NCI-H526 (cell line): ENCODE measurements around the gene RASIP1.

Experiments used
- DNase-seq, 2 experiments: peaks; one replicate each; lab custom pipeline; 2025; lab: John Stamatoyannopoulos, UW

Gene RASIP1

GRCh38 chr19:48756212-48756611 lies 15.8 kb upstream of the RASIP1 start:
- no peak for DNase-seq

DNA sequence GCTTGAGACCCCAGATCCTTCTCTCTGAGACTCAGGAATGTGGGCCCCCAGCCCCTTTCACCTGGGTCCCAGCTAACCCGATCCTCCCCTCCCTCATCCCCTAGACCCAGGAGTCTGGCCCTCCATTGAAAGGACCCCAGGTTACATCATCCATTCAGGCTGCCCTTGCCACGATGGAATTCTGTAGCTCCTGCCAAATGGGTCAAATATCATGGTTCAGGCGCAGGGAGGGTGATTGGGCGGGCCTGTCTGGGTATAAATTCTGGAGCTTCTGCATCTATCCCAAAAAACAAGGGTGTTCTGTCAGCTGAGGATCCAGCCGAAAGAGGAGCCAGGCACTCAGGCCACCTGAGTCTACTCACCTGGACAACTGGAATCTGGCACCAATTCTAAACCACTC lies 15.4 kb upstream of the RASIP1 start:
- no peak for DNase-seq

DNA sequence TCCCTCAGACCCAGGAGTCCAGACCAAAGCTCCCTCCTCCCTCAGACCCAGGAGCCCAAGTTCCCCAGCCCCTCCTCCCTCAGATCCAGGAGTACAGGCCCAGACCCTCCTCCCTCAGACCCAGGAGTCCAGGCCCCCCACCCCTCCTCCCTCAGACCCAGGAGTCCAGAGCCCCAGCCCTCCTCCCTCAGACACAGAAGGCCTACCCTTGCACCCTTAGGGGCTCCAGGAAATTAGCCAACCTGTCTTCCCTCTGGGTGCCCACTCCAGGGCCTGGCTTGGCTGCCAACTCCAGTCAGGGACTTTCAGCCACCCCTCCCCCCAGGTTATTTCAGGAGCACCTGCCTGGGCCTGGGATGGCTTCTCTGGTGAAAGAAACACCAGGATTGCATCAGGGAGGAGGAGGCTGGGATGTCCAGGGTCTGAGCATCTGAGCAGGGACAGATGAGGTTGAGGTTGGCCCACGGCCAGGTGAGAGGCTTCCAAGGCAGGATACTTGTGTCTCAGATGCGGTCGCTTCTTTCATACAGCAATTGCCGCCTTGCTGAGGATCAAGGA lies 14.8 kb upstream of the RASIP1 start, which contains the start of gene FGF21:
Gene FGF21 (plus strand): TSS at position 441 of the 558 bp plus-strand sequence. CDS start 713 bp downstream, outside the sequence.
- DNase-seq = peak in 1 of 2 experiments; percentile 18

GRCh38 chr19:48752496-48753365 lies 12.3 kb upstream of the RASIP1 start, which contains the start of gene FUT1:
TSS of gene FUT1 (minus strand) at chr19:48752641. CDS start at chr19:48751281, 1,360 bp downstream.
- DNase-seq = peak; percentile 92 to 98

DNA sequence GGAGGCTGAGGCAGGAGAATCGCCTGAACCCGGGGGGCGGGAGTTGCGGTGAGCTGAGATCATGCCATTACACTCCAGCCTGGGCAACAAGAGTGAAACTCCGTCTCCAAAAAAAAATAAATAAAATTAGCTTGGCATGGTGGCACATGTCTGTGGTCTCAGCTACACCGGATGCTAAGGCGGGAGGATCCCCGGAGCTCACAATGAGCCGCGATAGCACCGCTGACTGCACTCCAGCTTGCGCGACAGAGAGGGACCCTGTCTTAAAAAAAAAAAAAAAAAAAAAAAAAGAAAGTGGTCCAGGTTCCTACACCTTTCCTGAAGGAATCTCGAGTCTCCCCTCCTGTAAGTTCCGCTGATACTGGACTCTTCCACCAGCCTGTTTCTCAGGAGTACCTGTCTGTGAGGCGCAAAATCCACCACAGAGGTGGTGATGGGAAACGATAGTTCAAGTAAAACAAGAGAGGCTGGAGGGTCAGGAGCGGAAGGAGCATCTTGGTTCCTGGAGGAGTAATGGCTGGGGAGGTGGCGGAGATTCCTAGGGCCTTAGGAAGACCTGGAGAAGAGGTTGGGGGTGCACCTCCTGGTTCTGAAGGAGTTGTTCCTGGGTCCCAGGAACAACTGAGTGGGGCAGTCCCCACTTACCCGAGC lies 11.6 kb upstream of the RASIP1 start:
- DNase-seq = peak in 1 of 2 experiments; percentile 38

DNA sequence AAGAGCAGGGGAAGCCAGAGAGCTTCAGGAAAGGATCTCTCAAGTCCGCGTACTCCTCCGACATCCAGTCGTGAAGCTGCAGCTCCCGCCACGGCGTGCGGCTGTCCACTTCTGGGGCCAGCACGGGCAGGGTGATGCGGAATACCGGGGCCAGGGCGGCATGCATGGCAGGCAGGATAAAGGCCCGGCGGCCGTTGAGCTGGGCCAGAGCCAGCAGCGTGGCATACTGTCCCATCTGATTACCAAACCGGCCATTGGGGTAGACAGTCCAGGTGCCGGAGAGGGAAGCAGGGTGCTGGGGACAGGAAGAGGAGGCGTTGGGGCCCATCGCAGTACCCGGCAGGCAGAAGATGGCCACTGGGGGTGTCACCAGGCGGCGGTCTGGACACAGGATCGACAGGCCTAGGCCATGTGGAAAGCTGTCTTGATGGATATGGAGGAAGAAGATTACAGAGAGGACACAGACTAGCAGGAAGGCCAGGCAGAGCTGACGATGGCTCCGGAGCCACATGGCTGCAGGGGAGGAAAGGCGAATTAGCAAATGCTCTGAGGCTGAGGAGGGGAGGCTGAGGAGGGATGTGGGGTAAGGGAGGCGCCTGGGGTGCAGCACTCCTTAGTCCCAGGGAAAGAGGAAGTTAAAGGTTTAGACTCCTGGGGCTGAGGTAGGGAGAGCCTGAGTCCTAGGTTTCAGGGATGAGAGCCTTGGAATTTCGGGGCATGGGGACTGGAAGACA lies 10.5 kb upstream of the RASIP1 start:
- DNase-seq = no peak

DNA sequence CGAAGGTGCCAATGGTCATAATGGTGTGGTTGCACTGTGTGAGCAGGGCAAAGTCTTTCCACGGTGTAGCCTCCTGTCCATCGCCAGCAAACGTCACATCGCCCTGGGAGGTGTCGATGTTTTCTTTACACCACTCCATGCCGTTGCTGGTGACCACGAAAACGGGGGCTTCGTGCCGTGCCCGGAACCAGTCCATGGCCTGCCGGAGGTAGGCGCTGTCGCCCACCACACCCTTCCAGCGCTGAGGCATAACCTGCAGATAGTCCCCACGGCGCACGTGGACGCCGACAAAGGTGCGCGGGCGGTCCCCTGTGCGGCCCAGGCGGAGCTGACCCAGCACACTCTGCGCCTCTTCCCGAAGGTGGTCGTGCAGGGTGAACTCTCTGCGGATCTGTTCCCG lies 9.9 kb upstream of the RASIP1 start:
- DNase-seq = no peak

DNA sequence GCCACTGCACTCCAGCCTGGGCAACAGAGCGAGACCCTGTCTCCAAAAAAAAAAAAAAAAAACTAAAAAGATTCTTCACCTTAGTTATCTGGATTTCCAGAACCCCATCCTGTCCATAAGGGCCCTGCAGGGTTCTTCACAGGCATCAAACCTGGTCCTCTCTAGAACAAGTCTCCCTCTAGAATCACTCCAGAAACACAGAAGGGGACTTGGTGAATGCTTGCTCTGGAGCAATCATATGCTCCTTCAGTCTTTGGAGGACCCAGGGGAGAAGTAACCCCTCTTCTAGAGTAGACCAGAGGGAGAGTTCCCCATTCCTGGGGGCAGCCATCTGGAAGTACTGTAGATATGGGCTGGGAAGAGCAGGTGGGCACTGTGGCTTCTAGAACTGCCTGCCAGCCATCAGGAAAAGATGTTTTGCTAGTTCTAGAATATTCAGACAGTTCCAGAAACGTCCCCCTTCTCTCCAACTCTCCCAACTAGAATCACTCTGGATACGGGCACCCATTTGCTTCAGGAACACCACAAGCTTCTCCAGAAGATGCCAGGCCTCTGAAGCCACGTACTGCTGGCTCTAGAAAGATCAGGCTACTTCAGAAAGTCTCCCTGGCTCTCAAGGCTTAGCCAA lies 9.3 kb upstream of the RASIP1 start:
- no peak for DNase-seq

DNA sequence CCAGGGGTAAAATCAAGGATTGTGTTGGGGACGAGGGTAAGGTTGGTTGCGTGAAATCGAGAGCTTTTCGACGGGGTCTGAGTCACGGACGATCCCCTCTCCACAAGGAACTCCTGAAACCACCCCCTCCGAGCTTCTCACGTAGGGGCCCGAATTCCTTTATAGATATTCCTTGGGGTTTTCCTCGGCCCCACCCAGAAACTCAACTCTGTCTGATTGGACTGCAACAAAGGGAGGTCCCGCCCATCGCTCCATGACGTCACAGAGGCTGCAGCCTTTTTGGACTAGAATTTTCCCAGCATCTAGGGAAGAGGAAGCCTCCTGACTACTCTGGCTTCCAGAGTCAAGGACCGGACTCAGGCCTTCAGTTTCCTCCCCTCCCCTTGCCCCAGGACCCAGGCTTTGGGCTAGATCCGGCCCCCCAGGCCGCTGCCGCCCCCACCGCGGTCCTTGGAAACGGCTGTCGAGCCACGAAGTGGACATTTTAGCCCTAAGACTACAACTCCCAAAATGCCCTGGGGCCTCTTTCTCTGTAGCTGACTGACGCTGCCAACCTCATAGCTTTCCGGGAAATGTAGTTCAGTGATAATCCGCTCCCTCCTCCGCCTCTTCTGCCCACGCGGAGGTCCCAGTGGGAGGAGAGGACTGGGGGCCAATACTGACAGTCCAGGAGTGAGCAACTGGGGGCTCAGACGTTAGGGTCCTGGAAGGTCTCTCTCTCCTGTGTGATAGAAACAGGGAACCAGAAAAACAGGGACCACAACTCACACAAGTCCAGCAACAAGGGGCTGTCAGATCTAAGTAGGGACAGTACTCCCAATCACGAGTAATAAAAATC lies 6.5 kb upstream of the RASIP1 start, which contains the start of gene IZUMO1:
Gene IZUMO1 (minus strand): TSS at position 172 of the 838 bp plus-strand sequence. CDS start 1,050 bp downstream, outside the sequence.
- DNase-seq = peak in 1 of 2 experiments; percentile 18

GRCh38 chr19:48746110-48746509 lies 5.7 kb upstream of the RASIP1 start:
- DNase-seq = no peak

DNA sequence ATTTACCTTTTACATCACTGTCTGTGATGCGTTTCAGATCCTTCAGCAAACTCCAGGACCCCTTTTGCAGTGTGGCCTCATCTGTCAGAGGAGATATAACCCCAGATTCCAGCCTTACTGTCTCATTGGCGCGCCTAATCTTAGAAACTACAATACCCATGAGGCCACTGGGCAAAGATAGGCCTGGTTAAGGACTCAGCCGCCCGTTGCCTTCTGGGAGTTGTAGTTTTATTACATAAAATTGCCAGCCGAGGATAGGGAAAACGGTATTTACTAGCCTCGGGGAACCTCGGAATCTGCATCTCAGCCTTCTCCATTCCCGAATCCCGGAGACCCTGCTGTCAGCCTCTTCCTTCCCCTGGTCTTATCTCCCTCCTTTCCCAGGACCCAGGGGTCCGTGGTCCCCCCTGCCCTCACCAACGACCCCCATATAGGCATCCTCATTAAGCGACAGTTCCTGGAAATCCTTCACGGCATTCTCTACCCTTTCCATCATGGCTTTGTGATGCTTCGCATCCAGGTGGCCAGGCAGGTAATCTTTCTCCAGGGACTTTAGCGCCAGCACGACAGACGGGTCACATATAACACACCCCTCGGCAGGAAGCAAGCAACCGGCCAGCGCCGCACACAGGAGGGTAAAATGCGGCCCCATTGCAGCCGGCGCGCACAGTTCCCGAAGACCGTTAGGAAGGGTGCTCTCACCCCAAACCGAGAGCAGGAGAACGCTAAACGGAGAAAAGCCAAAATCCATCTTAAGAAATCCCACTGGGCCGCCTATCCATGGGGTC lies 5.0 kb upstream of the RASIP1 start:
- peak; percentile 26 to 79 for DNase-seq

DNA sequence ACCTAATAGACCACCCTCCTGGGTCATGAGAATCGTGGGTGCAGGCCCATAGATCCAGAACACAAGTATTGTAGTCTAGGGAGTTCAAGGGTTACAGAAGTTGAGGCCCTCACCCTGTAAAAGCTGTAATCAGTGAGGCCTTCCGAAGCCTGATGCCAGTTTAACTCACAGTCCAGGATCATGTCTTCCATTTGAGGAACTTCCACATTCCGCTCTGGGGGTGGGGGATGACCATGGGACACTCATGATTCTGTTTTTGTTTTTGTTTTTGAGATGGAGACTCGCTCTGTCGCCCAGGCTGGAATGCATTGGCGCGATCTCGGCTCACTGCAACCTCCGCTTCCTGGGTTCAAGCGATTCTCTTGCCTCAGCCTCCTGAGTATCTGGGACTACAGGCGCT lies 1.7 kb upstream of the RASIP1 start:
- no peak for DNase-seq

DNA sequence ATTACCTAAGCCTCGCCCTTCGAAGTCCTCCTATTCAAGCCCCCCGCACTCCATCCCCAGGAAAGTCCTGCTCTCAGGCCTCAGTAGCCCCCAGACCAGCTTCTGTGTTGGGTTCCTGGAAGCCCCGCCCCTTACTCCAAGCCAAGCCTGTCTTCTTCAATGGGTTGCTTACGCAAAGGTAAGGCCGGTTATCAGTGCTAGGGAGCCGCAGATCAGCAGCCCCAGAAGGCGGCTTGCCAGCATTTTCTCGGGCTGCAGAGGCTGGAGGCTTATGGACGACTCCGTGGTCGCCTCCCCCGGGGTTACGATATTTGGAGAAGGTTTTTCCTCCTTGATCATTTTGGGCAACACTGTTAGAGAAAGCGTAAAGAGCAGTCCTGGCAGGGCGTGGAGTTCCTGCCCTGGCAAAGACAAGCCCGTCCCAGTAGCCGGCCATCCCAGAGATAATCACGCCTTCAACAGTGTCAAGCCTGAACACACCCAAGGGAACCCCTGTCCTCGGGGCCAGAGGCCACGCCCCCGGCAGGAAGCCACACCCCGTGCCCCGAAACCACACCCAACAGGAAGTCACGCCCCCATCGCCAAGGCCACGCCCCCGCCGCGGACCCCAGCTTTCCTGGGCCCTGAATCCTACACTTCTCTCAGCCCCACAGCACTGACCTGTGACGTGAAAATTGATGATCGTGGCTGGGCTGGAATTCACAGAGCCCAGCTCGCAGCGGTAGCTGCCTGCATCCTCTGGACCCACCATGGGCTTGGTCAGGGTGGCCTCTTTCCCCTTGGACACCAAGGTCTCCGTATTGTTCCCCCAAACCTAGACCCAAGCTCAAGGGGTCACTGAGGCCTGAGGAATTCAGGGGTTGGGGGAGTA lies 954 bp upstream of the RASIP1 start:
- DNase-seq = peak in 1 of 2 experiments; percentile 71

- peak in 1 of 2 experiments; percentile 35 for DNase-seq
These were observed 826 bp downstream of the RASIP1 start for GRCh38 chr19:48739404-48740163.

- peak; percentile 75 to 96 for DNase-seq
These were observed 1.6 kb downstream of the RASIP1 start for GRCh38 chr19:48738557-48739403.

DNA sequence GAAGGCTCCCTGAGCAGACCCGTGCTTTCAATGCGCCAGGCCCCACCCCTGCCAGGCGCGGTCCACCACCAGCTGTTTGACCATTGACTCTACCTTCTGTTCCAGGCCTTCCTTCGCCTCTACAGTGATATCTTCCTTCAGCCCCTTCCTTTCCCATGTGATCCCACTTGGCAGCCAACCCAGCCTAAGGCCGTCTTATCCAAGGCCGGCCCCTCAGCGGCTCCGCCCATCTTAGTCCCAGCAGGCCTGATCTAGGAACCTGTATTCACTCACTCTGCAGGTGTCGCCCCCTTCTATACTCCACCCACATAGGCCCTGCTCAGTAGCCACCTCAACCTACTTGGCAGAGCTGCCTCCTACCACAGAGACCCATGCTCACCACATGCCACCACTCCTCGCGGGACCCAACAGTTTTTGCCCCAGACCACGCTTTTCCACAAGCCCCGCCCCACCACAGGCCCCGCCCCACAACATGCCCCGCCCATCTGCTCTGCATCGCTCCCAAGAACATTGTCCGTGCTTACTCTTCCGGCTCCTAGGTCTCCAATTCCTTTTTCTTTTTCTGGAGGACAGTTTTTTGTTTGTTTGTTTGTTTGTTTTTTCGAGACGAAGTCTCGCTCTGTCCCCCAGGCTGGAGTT lies 2.9 kb downstream of the RASIP1 start:
- DNase-seq = peak in 1 of 2 experiments; percentile 28
